MM.1S (cell line): ENCODE results near the gene STXBP6.

Experiments used
- DNase-seq: peaks from one replicate; pipeline ENCODE4 v3.0.0-alpha.2; 2015
- H2AFZ ChIP-seq: fragments of 300-600 bp; sonication (generic); 2 replicates; pipeline ENCODE4 v1.6.0; 2016; ENCODE audit warnings: antibody characterized with exemption, low read length
- H3F3A ChIP-seq: fragments of 300-600 bp; sonication (generic); 2 replicates; pipeline ENCODE4 v1.6.1; 2016; ENCODE audit warnings: mild to moderate bottlenecking, antibody characterized with exemption, low read length, moderate library complexity, mixed read lengths; ENCODE audit not compliant: insufficient read depth
- H3K27ac ChIP-seq: fragments of 300-600 bp; sonication (generic); 2 replicates; pipeline ENCODE4 v1.5.1; 2016; ENCODE audit warnings: mild to moderate bottlenecking, low read length
- H3K27me3 ChIP-seq: fragments of 300-600 bp; sonication (generic); replicated peaks from 2 replicates; pipeline ENCODE4 v1.6.0; 2016; ENCODE audit warnings: low read length; ENCODE audit not compliant: insufficient read depth
- H3K36me3 ChIP-seq: fragments of 300-600 bp; sonication (generic); replicated peaks from 2 replicates; pipeline ENCODE4 v1.6.1; 2016; ENCODE audit warnings: mild to moderate bottlenecking, low read length, mixed read lengths; ENCODE audit not compliant: insufficient read depth
- H3K4me1 ChIP-seq: fragments of 300-600 bp; sonication (generic); 2 replicates; pipeline ENCODE4 v1.6.1; 2016; ENCODE audit warnings: low read length, mixed read lengths
- H3K4me2 ChIP-seq: fragments of 300-600 bp; sonication (generic); 2 replicates; pipeline ENCODE4 v1.6.0; 2016; ENCODE audit warnings: low read depth, low read length
- H3K4me3 ChIP-seq: fragments of 300-600 bp; sonication (generic); 2 replicates; pipeline ENCODE4 v1.5.1; 2016; ENCODE audit warnings: low read length, mixed read lengths
- H3K79me2 ChIP-seq: fragments of 300-600 bp; sonication (generic); 2 replicates; pipeline ENCODE4 v1.6.1; 2016; ENCODE audit warnings: mixed run types, low read length, mixed read lengths
- H3K9ac ChIP-seq: fragments of 300-600 bp; sonication (generic); 2 replicates; pipeline ENCODE4 v1.6.1; 2016; ENCODE audit warnings: low read length, mixed read lengths
- H3K9me2 ChIP-seq: fragments of 300-600 bp; sonication (generic); replicated peaks from 2 replicates; pipeline ENCODE4 v1.6.1; 2016; ENCODE audit warnings: mild to moderate bottlenecking, low read length, mixed read lengths; ENCODE audit not compliant: insufficient read depth
- H3K9me3 ChIP-seq: fragments of 300-600 bp; sonication (generic); replicated peaks from 2 replicates; pipeline ENCODE4 v1.6.1; 2016; ENCODE audit warnings: mild to moderate bottlenecking, low read length, mixed read lengths; ENCODE audit not compliant: insufficient read depth
- H4K20me1 ChIP-seq: fragments of 300-600 bp; sonication (generic); 2 replicates; pipeline ENCODE4 v1.6.1; 2016; ENCODE audit warnings: mild to moderate bottlenecking, low read length, moderate library complexity, mixed read lengths; ENCODE audit not compliant: insufficient read depth
- EZH2 ChIP-seq: fragments of 300-600 bp; sonication (generic); optimal IDR thresholded peaks from 2 replicates; pipeline ENCODE3; 2017; ENCODE audit warnings: low read depth, mild to moderate bottlenecking, antibody characterized with exemption, low read length, mixed read lengths
- EZH2phosphoT487 ChIP-seq: fragments of 300-600 bp; sonication (generic); IDR thresholded peaks from 2 replicates; pipeline ENCODE4 v1.6.1; 2018; ENCODE audit warnings: antibody characterized with exemption, low read length
- TF ChIP-seq, protein P1 (sequence below): fragments of 300-600 bp; sonication (generic); IDR thresholded peaks from 2 replicates; pipeline ENCODE4 v1.5.1; 2016; ENCODE audit warnings: antibody characterized with exemption, low read length, mixed read lengths

The STXBP6 gene

DNA sequence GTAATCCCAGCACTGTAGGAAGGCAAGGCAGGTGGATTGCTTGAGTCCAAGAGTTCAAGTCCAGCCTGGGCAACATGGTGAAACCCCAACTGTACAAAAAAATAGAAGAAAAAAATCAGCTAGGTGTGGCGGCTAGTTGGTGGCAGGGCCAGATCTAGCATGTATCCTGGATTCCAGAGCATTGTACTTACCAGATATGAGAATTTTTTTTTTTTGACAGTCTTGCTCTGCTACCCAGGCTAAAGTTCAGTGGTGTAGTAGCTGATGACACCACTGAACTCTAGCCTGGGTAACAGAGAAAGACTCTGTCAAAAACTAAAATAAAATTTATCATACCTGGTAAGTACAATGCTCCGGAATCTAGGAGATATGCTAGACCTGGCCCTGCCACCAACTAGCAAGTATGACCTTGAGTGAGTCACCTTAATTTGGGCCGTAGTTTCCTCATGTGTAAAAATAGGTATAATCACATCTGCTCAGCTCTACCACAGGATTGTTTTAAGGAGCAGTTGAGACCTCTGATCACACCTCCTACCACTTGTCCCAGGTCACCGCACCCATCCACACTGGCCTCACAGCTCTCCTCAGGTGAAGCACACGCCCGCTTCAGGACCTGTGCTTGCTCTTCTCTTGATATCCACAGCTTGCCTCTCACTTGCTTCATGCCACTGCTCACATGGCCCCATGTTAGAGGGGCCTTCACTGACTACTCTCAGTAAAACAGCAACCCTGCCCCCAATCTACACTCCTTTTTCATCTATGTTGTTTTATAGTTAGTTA, 140.2 kb downstream of the STXBP6 start:
- H3K79me2 ChIP-seq: no peaks in the 10 kb centered on the region
- H3F3A ChIP-seq: no peaks in the 10 kb centered on the region
- no peaks in the 10 kb centered on the region for H3K27me3 ChIP-seq
- no peak overlapping the region for H3K4me3 ChIP-seq
- H3K9me3 ChIP-seq: no peaks in the 10 kb centered on the region
- no peak for DNase-seq
- H3K9me2 ChIP-seq: no peaks in the 10 kb centered on the region
- H3K9ac ChIP-seq: no peak overlapping the region
- H3K4me2 ChIP-seq: no peak overlapping the region
- no peaks in the 10 kb centered on the region for H3K4me1 ChIP-seq
- H3K27ac ChIP-seq: no peak overlapping the region
- no peaks in the 10 kb centered on the region for H4K20me1 ChIP-seq
- H3K36me3 ChIP-seq: no peaks in the 10 kb centered on the region
- TF ChIP-seq, protein P1, sequence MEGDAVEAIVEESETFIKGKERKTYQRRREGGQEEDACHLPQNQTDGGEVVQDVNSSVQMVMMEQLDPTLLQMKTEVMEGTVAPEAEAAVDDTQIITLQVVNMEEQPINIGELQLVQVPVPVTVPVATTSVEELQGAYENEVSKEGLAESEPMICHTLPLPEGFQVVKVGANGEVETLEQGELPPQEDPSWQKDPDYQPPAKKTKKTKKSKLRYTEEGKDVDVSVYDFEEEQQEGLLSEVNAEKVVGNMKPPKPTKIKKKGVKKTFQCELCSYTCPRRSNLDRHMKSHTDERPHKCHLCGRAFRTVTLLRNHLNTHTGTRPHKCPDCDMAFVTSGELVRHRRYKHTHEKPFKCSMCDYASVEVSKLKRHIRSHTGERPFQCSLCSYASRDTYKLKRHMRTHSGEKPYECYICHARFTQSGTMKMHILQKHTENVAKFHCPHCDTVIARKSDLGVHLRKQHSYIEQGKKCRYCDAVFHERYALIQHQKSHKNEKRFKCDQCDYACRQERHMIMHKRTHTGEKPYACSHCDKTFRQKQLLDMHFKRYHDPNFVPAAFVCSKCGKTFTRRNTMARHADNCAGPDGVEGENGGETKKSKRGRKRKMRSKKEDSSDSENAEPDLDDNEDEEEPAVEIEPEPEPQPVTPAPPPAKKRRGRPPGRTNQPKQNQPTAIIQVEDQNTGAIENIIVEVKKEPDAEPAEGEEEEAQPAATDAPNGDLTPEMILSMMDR: no peak
- no peak for TF ChIP-seq EZH2
- no peak overlapping the region for H2AFZ ChIP-seq

GRCh38 chr14:24908592-24909236, 141.2 kb downstream of the STXBP6 start:
- H3K4me2 ChIP-seq: no peak overlapping the region
- no peaks in the 10 kb centered on the region for H3K79me2 ChIP-seq
- no peak overlapping the region for H3K27ac ChIP-seq
- no peaks in the 10 kb centered on the region for H4K20me1 ChIP-seq
- H3K27me3 ChIP-seq: no peaks in the 10 kb centered on the region
- H3K4me1 ChIP-seq: no peaks in the 10 kb centered on the region
- no peak overlapping the region for H2AFZ ChIP-seq
- no peaks in the 10 kb centered on the region for H3K9me2 ChIP-seq
- no peak for TF ChIP-seq EZH2phosphoT487
- TF ChIP-seq, protein P1: no peak
- H3K4me3 ChIP-seq: no peak overlapping the region
- H3K9me3 ChIP-seq: no peaks in the 10 kb centered on the region
- H3F3A ChIP-seq: no peaks in the 10 kb centered on the region
- H3K36me3 ChIP-seq: no peaks in the 10 kb centered on the region
- no peak overlapping the region for H3K9ac ChIP-seq
- DNase-seq: no peak

- Histone ChIP-seq H2AFZ (no peak overlapping the region), H3F3A (no peaks in the 10 kb centered on the region), H3K9me2 (no peaks in the 10 kb centered on the region), H3K4me3 (no peak overlapping the region), H3K9me3 (no peaks in the 10 kb centered on the region), H3K4me1 (no peaks in the 10 kb centered on the region), H4K20me1 (no peaks in the 10 kb centered on the region), H3K36me3 (no peaks in the 10 kb centered on the region), H3K79me2 (no peaks in the 10 kb centered on the region), H3K27me3 (no peaks in the 10 kb centered on the region), H3K27ac (no peak overlapping the region), H3K9ac (no peak overlapping the region), H3K4me2 (no peak overlapping the region)
- TF ChIP-seq EZH2 (no peak), EZH2phosphoT487 (no peak)
- TF ChIP-seq, protein P1: no peak
- no peak for DNase-seq
Observed at GRCh38 chr14:24904533-24904932, 145.4 kb downstream of the STXBP6 start.
